ENCODE measurements around the gene CP. TPM values are rescaled to one million over a fixed set of nuclear protein-coding genes. Genes with fewer than 3 reads are reported as not detected.

CP gene
- total and polyA plus RNA-seq, 2 of the 13 experiments (the other 11 are each of a cell fraction or from before 2014, with no cell fraction given): 42.6 to 789 TPM

DNA sequence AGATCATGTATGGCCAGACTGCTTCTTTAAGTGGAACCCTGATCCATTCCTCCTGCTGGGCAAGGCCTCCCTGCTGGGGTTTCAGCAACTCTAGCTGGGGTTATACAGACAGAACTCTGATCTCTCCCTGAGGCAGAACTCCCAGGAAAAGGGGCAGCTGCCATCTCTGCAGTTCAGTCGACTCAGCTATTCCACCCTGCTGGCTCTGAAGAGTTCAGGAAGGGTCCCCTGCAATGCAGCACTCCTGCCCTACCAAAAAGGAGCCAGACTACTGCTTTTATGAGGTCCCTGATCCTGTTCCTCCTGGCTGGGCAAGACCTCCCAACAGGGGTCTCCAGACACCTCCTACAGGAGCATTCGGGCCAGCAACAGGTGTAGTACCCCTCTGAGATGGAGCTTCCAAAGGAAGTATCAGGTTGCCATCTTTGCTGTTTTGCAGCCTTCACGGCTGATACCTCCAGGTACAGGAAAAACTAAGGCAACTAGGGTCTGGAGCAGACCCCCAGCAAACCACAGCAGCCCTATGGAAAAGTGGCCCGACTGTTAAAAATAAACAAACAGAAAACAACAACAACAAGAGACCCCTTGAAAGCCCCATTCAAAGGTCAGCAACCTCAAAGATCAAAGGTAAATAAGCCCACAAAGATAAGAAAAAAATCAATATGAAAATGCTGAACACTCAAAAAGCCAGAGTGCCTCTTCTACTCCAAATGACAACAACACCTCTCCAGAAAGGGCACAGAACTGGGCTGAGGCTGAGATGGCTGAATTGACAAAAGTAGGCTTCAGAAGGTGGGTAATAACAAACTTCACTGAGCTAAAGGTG is 14.2 kb upstream of the CP start (continued):
- peak; percentile 64; the same call in 1 of the 2 replicates for TF ChIP-seq ZNF503 (CRISPR knock-in tag; IDR thresholded peaks at IDR 0.05)
- peak; percentile 72; the same call in 1 of the 2 replicates for TF ChIP-seq THRA (CRISPR knock-in tag; IDR thresholded peaks at IDR 0.05; ENCODE audit: borderline replicate concordance)
- TF ChIP-seq NKX3-1 (CRISPR knock-in tag; IDR thresholded peaks at IDR 0.05): no peak
- peak; percentile 62 for TF ChIP-seq RCOR2 (CRISPR knock-in tag; IDR thresholded peaks at IDR 0.05)
- TF ChIP-seq DPF2 (CRISPR knock-in tag; IDR thresholded peaks at IDR 0.05; ENCODE audit: borderline replicate concordance, low read depth): peak; percentile 56; the same call in 1 of the 2 replicates
- TF ChIP-seq ZNF747 (CRISPR knock-in tag; IDR thresholded peaks at IDR 0.05; ENCODE audit: borderline replicate concordance): no peak
- peak; percentile 94 for TF ChIP-seq FOXA3 (CRISPR knock-in tag; IDR thresholded peaks at IDR 0.05)
- TF ChIP-seq ZNF414 (CRISPR knock-in tag; IDR thresholded peaks at IDR 0.05): 0 out of 2 replicates have a peak, but pooled peaks have one; percentile 34
- TF ChIP-seq NFIC (IDR thresholded peaks at IDR 0.05; ENCODE audit: low read length): peak; percentile 86
- peak; percentile 28 for TF ChIP-seq HOMEZ (CRISPR knock-in tag; IDR thresholded peaks at IDR 0.05; ENCODE audit: low read depth)
- peak; percentile 15; the same call in 1 of the 2 replicates for TF ChIP-seq ZFY (CRISPR knock-in tag; IDR thresholded peaks at IDR 0.05)
- TF ChIP-seq SOX6 (IDR thresholded peaks at IDR 0.05): no peak
- peak; percentile 91 for TF ChIP-seq SOX6 (CRISPR knock-in tag; IDR thresholded peaks at IDR 0.05)
- peak; percentile 89 for TF ChIP-seq MIXL1 (CRISPR knock-in tag; IDR thresholded peaks at IDR 0.05)
- no peak for TF ChIP-seq NRL (CRISPR knock-in tag; IDR thresholded peaks at IDR 0.05; ENCODE audit: borderline replicate concordance)
- TF ChIP-seq, protein P1, sequence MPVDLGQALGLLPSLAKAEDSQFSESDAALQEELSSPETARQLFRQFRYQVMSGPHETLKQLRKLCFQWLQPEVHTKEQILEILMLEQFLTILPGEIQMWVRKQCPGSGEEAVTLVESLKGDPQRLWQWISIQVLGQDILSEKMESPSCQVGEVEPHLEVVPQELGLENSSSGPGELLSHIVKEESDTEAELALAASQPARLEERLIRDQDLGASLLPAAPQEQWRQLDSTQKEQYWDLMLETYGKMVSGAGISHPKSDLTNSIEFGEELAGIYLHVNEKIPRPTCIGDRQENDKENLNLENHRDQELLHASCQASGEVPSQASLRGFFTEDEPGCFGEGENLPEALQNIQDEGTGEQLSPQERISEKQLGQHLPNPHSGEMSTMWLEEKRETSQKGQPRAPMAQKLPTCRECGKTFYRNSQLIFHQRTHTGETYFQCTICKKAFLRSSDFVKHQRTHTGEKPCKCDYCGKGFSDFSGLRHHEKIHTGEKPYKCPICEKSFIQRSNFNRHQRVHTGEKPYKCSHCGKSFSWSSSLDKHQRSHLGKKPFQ (CRISPR knock-in tag; IDR thresholded peaks at IDR 0.05; ENCODE audit: insufficient replicate concordance): no peak
- TF ChIP-seq SNAPC2 (CRISPR knock-in tag; IDR thresholded peaks at IDR 0.05): 0 out of 2 replicates have a peak, but pooled peaks have one; percentile 48
- no peak for TF ChIP-seq ZNF382 (CRISPR knock-in tag; IDR thresholded peaks at IDR 0.05; ENCODE audit: borderline replicate concordance)
- TF ChIP-seq PPARG (CRISPR knock-in tag; conservative IDR thresholded peaks at IDR 0.05): peak; percentile 69
- TF ChIP-seq CSRNP1 (CRISPR knock-in tag; IDR thresholded peaks at IDR 0.05): peak; percentile 22; the same call in 1 of the 2 replicates

Data from HepG2 (cell line).